Thyroid gland (tissue), 4 donors: Measurements from ENCODE around the gene ZNF407.

ENCODE experiments used
- CTCF ChIP-seq, 6 experiments: fragments of 200-600 bp in 3 of 6; fragments of 450-650 bp in 3 of 6; sonication (generic) in 3 of 6; IDR thresholded peaks; one replicate each; pipeline ENCODE4 v1.5.1; 2016 to 2019; ENCODE audit warnings: antibody characterized with exemption in 6 of 6, mild to moderate bottlenecking in 2 of 6, inconsistent platforms in 1 of 6, moderate library complexity in 1 of 6
- POLR2A ChIP-seq, 2 donors: fragments of 450-650 bp; IDR thresholded peaks; one replicate each; pipeline ENCODE4 v1.6.1; 2017; ENCODE audit warnings: antibody characterized with exemption in 2 of 2, mild to moderate bottlenecking in 2 of 2, moderate library complexity in 1 of 2

GRCh38 chr18:74699455-74699854 lies 101.8 kb downstream of the ZNF407 start:
- no peak for TF ChIP-seq POLR2A (IDR thresholded peaks at IDR 0.05)
- no peak for TF ChIP-seq CTCF (IDR thresholded peaks at IDR 0.05)
